Endodermal cell (in vitro differentiated cells): Measurements from ENCODE around the gene PHKA2. TPM values are rescaled to one million over a fixed set of nuclear protein-coding genes. Genes with fewer than 3 reads are reported as not detected.

Source experiments
- DNase-seq: peaks from one replicate; pipeline ENCODE4 v3.0.0-alpha.2; 2017
- H3K27ac ChIP-seq: 2 replicates; pipeline ENCODE4 v1.5.1; 2013; ENCODE audit warnings: mild to moderate bottlenecking, low read depth, low read length, moderate library complexity
- H3K27me3 ChIP-seq: 2 replicates; pipeline ENCODE4 v1.6.1; 2013; ENCODE audit warnings: mild to moderate bottlenecking, low read length, moderate library complexity; ENCODE audit not compliant: insufficient read depth, control insufficient read depth, poor library complexity, severe bottlenecking
- H3K36me3 ChIP-seq: 2 replicates; pipeline ENCODE4 v1.7.0; 2013; ENCODE audit warnings: mild to moderate bottlenecking, low read length, moderate library complexity; ENCODE audit not compliant: control insufficient read depth, insufficient read depth
- H3K4me1 ChIP-seq: one replicate; pipeline ENCODE4 v1.7.0; 2013; ENCODE audit warnings: low read length; ENCODE audit not compliant: control insufficient read depth, insufficient read depth
- H3K4me3 ChIP-seq: 2 replicates; pipeline ENCODE4 v1.5.1; 2013; ENCODE audit warnings: mild to moderate bottlenecking, low read length, moderate library complexity
- H3K9ac ChIP-seq: 2 replicates; pipeline ENCODE4 v1.6.1; 2013; ENCODE audit warnings: mild to moderate bottlenecking, low read length, moderate library complexity; ENCODE audit not compliant: poor library complexity, severe bottlenecking; ENCODE audit errors: extremely low read depth
- H3K9me3 ChIP-seq: 2 replicates; pipeline ENCODE4 v1.6.1; 2013; ENCODE audit warnings: mild to moderate bottlenecking, low read length, moderate library complexity; ENCODE audit not compliant: control insufficient read depth
- H3K27ac Mint-ChIP-seq: 2 replicates; pipeline ENCODE4 v1.8.0; 2020; ENCODE audit warnings: mixed read lengths
- H3K27me3 Mint-ChIP-seq: 2 replicates; pipeline ENCODE4 v1.8.0; 2021; ENCODE audit warnings: mild to moderate bottlenecking, mixed read lengths; ENCODE audit not compliant: insufficient read depth
- H3K36me3 Mint-ChIP-seq: 2 replicates; pipeline ENCODE4 v1.8.0; 2020; ENCODE audit warnings: low read depth, mixed read lengths
- H3K4me1 Mint-ChIP-seq: 2 replicates; pipeline ENCODE4 v1.8.0; 2020; ENCODE audit warnings: mixed read lengths
- H3K4me3 Mint-ChIP-seq: 2 replicates; pipeline ENCODE4 v1.8.0; 2020; ENCODE audit warnings: mild to moderate bottlenecking, moderate library complexity, mixed read lengths
- H3K9me3 Mint-ChIP-seq: 2 replicates; pipeline ENCODE4 v1.8.0; 2020; ENCODE audit warnings: mild to moderate bottlenecking, mixed read lengths
- WGBS, 2 experiments: methylation state at CpG; one replicate each; pipeline versions ENCODE4 v1.1.5 to v1.1.7; 2013; ENCODE audit warnings: missing lambda C conversion rate in 2 of 2, mixed read lengths in 1 of 2; ENCODE audit not compliant: insufficient coverage in 1 of 2, insufficient read length in 1 of 2; 5-methylcytosine and 5-hydroxymethylcytosine counted together
- total RNA-seq, 2 donors: library from RNA; stranded (reverse); fragmentation: NEBNext Ultra II Directional in 1 of 2; extraction: Animal tissue kit (Norgen Biotek cat#: 25700) in 1 of 2; gene quantifications; 2 replicates in 1 of 2; 3 replicates in 1 of 2; pipeline ENCODE4 v1.2.1, GENCODE V29; 2021
- TF ChIP-seq, protein P1 (sequence below): fragments of 200-600 bp; sonication (generic); conservative IDR thresholded peaks from 2 replicates; pipeline ENCODE4 v1.5.0; 2021; ENCODE audit warnings: antibody characterized with exemption, mild to moderate bottlenecking

The PHKA2 gene
- total RNA-seq, 2 donors from 2014 or later: 32.5 to 33.0 TPM

GRCh38 chrX:18931972-18932371 is 51.9 kb downstream of the PHKA2 start:
- TF ChIP-seq, protein P1, sequence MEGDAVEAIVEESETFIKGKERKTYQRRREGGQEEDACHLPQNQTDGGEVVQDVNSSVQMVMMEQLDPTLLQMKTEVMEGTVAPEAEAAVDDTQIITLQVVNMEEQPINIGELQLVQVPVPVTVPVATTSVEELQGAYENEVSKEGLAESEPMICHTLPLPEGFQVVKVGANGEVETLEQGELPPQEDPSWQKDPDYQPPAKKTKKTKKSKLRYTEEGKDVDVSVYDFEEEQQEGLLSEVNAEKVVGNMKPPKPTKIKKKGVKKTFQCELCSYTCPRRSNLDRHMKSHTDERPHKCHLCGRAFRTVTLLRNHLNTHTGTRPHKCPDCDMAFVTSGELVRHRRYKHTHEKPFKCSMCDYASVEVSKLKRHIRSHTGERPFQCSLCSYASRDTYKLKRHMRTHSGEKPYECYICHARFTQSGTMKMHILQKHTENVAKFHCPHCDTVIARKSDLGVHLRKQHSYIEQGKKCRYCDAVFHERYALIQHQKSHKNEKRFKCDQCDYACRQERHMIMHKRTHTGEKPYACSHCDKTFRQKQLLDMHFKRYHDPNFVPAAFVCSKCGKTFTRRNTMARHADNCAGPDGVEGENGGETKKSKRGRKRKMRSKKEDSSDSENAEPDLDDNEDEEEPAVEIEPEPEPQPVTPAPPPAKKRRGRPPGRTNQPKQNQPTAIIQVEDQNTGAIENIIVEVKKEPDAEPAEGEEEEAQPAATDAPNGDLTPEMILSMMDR: peak; percentile 73
- H3K36me3 Mint-ChIP-seq: peaks cover 18% of the 10 kb centered on the region
- no peaks in the 10 kb centered on the region for H3K4me1 ChIP-seq
- DNase-seq: peak; percentile 51
- no peak overlapping the region for H3K4me3 Mint-ChIP-seq
- H3K36me3 ChIP-seq: peaks cover 6% of the 10 kb centered on the region
- no peaks in the 10 kb centered on the region for H3K4me1 Mint-ChIP-seq
- H3K9me3 ChIP-seq: no peaks in the 10 kb centered on the region
- H3K27me3 Mint-ChIP-seq: no peaks in the 10 kb centered on the region
- H3K9ac ChIP-seq: no peak overlapping the region
- H3K27ac ChIP-seq: no peak overlapping the region
- peaks cover 66% of the 10 kb centered on the region for H3K9me3 Mint-ChIP-seq
- no peak overlapping the region for H3K27ac Mint-ChIP-seq
- H3K4me3 ChIP-seq: no peak overlapping the region
- WGBS, 2 experiments: 83 to 92% methylated on average over 2 to 9 of the region's 9 CpGs
- no peaks in the 10 kb centered on the region for H3K27me3 ChIP-seq

- Histone ChIP-seq H3K27ac (no peak overlapping the region), H3K9ac (no peak overlapping the region), H3K9me3 (no peaks in the 10 kb centered on the region), H3K4me1 (no peaks in the 10 kb centered on the region), H3K4me3 (no peak overlapping the region), H3K36me3 (peaks cover 1% of the 10 kb centered on the region), H3K27me3 (no peaks in the 10 kb centered on the region)
- H3K4me1 Mint-ChIP-seq: no peaks in the 10 kb centered on the region
- H3K4me3 Mint-ChIP-seq: no peak overlapping the region
- H3K27ac Mint-ChIP-seq: no peak overlapping the region
- DNase-seq: no peak
- 95% methylated on average over 3 of the region's 3 CpGs; no CpG with 5 or more reads in 1 of the 2 experiments for WGBS, 2 experiments
- TF ChIP-seq, protein P1: no peak
- H3K9me3 Mint-ChIP-seq: peaks cover 62% of the 10 kb centered on the region
- H3K27me3 Mint-ChIP-seq: no peaks in the 10 kb centered on the region
- H3K36me3 Mint-ChIP-seq: peaks cover 17% of the 10 kb centered on the region
Measured at GRCh38 chrX:18929775-18930174, 54.1 kb downstream of the PHKA2 start.

- peaks cover 19% of the 10 kb centered on the region for H3K36me3 Mint-ChIP-seq
Measured at GRCh38 chrX:18927558-18927957, 56.4 kb downstream of the PHKA2 start.

More at GRCh38 chrX:18927558-18927957, 56.4 kb downstream of the PHKA2 start:
- H3K27me3 Mint-ChIP-seq: no peaks in the 10 kb centered on the region
- no peak overlapping the region for H3K4me3 ChIP-seq
- no peak overlapping the region for H3K9ac ChIP-seq
- no peaks in the 10 kb centered on the region for H3K9me3 ChIP-seq
- H3K4me3 Mint-ChIP-seq: no peak overlapping the region
- DNase-seq: no peak
- 91% methylated on average over 1 of the region's 1 CpG; no CpG with 5 or more reads in 1 of the 2 experiments for WGBS, 2 experiments
- H3K4me1 ChIP-seq: no peaks in the 10 kb centered on the region
- H3K27ac Mint-ChIP-seq: no peak overlapping the region
- no peaks in the 10 kb centered on the region for H3K4me1 Mint-ChIP-seq
- H3K27me3 ChIP-seq: no peaks in the 10 kb centered on the region
- H3K27ac ChIP-seq: no peak overlapping the region
- peaks cover 61% of the 10 kb centered on the region for H3K9me3 Mint-ChIP-seq
- TF ChIP-seq, protein P1: no peak
- H3K36me3 ChIP-seq: peaks cover 5% of the 10 kb centered on the region
